HG03520 (cell line): Measurements from ENCODE around the gene LLGL1.

Experiments used
- ATAC-seq: cut with Tn5 transposase; IDR thresholded peaks from one replicate; pipeline ENCODE4 v1.9.1; 2021; ENCODE audit warnings: mild to moderate bottlenecking, moderate library complexity; ENCODE audit not compliant: unreplicated experiment

The LLGL1 gene

GRCh38 chr17:18225121-18225641, at the start of gene LLGL1:
Gene LLGL1, plus strand, starts transcription at chr17:18225635. Its CDS starts 48 bp downstream, at chr17:18225683.
- ATAC-seq = peak; percentile 85

GRCh38 chr17:18176176-18176575, 49.3 kb upstream of the LLGL1 start:
- ATAC-seq = no peak

GRCh38 chr17:18177133-18177532, 48.3 kb upstream of the LLGL1 start:
- ATAC-seq = no peak

- no peak for ATAC-seq
These were observed 47.7 kb upstream of the LLGL1 start for GRCh38 chr17:18177722-18178121.

GRCh38 chr17:18179196-18179595, 46.2 kb upstream of the LLGL1 start:
- ATAC-seq = no peak

- ATAC-seq = no peak
These were observed 45.6 kb upstream of the LLGL1 start for GRCh38 chr17:18179804-18180203.

GRCh38 chr17:18181358-18181757, 44.1 kb upstream of the LLGL1 start:
- no peak for ATAC-seq

- no peak for ATAC-seq
These were observed 43.1 kb upstream of the LLGL1 start for GRCh38 chr17:18182110-18182977.

GRCh38 chr17:18182978-18183333, 42.5 kb upstream of the LLGL1 start:
- peak; percentile 23 for ATAC-seq

- ATAC-seq = peak; percentile 75
These were observed 41.9 kb upstream of the LLGL1 start, which contains the start of gene ALKBH5 for GRCh38 chr17:18183334-18184142. Gene ALKBH5, plus strand, starts transcription at chr17:18183828. Its CDS starts 416 bp downstream, at chr17:18184244.

GRCh38 chr17:18184143-18185031, 41.0 kb upstream of the LLGL1 start:
- ATAC-seq = peak; percentile 16

- no peak for ATAC-seq
These were observed 40.0 kb upstream of the LLGL1 start for GRCh38 chr17:18185391-18185790.

- no peak for ATAC-seq
These were observed 39.4 kb upstream of the LLGL1 start for GRCh38 chr17:18185832-18186626.

GRCh38 chr17:18186627-18186982, 38.8 kb upstream of the LLGL1 start:
- ATAC-seq = no peak

GRCh38 chr17:18187226-18187625, 38.2 kb upstream of the LLGL1 start:
- ATAC-seq = no peak

- no peak for ATAC-seq
These were observed 37.3 kb upstream of the LLGL1 start for GRCh38 chr17:18187821-18188761.

- no peak for ATAC-seq
These were observed 34.7 kb upstream of the LLGL1 start for GRCh38 chr17:18190628-18191235.

GRCh38 chr17:18191236-18191667, 34.2 kb upstream of the LLGL1 start:
- no peak for ATAC-seq
